Subcutaneous adipose tissue (tissue), 4 donors: Measurements from ENCODE around the gene FNIP2. TPM values are rescaled to one million over a fixed set of nuclear protein-coding genes. Genes with fewer than 3 reads are reported as not detected.

Experiments
- CTCF ChIP-seq: fragments of 450-650 bp; IDR thresholded peaks from one replicate; pipeline ENCODE4 v1.5.1; 2016; ENCODE audit warnings: low read depth, mild to moderate bottlenecking, control low read depth, antibody characterized with exemption, moderate library complexity
- total RNA-seq, 4 donors: library from RNA; depleted of rRNA; stranded (reverse); fragments of >200 nt; gene quantifications; one replicate each; pipeline ENCODE4 v1.1.0, GENCODE V29; 2016

Gene FNIP2
- total RNA-seq, 4 donors from 2014 or later: 64.1 to 97.1 (median 83.9) TPM

GRCh38 chr4:158861766-158862165, 92.9 kb downstream of the FNIP2 start:
- TF ChIP-seq CTCF: no peak

GRCh38 chr4:158863296-158863695, 94.5 kb downstream of the FNIP2 start:
- TF ChIP-seq CTCF: no peak

- no peak for TF ChIP-seq CTCF
These were observed 96.8 kb downstream of the FNIP2 start for GRCh38 chr4:158865520-158866177.

- TF ChIP-seq CTCF: no peak
These were observed 100.2 kb downstream of the FNIP2 start for GRCh38 chr4:158869001-158869400.

GRCh38 chr4:158869761-158870160, 100.9 kb downstream of the FNIP2 start:
- no peak for TF ChIP-seq CTCF

GRCh38 chr4:158870282-158870625, 101.4 kb downstream of the FNIP2 start:
- no peak for TF ChIP-seq CTCF

- TF ChIP-seq CTCF: no peak
These were observed 102.0 kb downstream of the FNIP2 start for GRCh38 chr4:158870626-158871334.
